ENCODE data around the gene DTX3L. TPM values are rescaled to one million over a fixed set of nuclear protein-coding genes. Genes with fewer than 3 reads are reported as not detected.

The DTX3L gene
- 16.6 and 18.9 TPM in 2 replicates for total RNA-seq (2021)
- Bru-seq, nascent RNA, result percentile 74 among the genes with signal in this experiment
- BruChase-seq, experiment 1, labeled RNA remaining after a 2-hour chase, result percentile 90 among the genes with signal in this experiment
- percentile 94 among the genes with signal in this experiment for BruChase-seq, experiment 2, labeled RNA remaining after a 6-hour chase
- long read RNA-seq, full-length matches to known transcripts, result 12 of 21 reads
- long read RNA-seq, partial matches to known transcripts, result 7 of 21 reads
- long read RNA-seq, other reads (novel, unspliced or antisense), result 2 of 21 reads

GRCh38 chr3:122564155-122564912 is at the start of gene DTX3L, which contains the start of gene PARP9:
DTX3L (plus strand) TSS chr3:122564338; CDS start chr3:122564427, 89 bp downstream.
PARP9 (minus strand) TSS chr3:122564300; CDS start chr3:122559620, 4,680 bp downstream.
- Histone ChIP-seq H3K27me3 (replicated peaks; ENCODE audit: insufficient read depth, low read depth, low read length, poor library complexity) (no peaks in the 10 kb centered on the region), H3K36me3 (ENCODE audit: insufficient read depth, low read length, poor library complexity, severe bottlenecking) (no peaks in the 10 kb centered on the region), H3K4me3 (ENCODE audit: low read depth, low read length, poor library complexity, severe bottlenecking) (peak within 1 kb of the TSS; percentile 63), H3K4me1 (ENCODE audit: insufficient read depth, low read length, poor library complexity, severe bottlenecking) (peaks cover 15% of the 10 kb centered on the region), H3K9me3 (ENCODE audit: low read depth, low read length, poor library complexity, severe bottlenecking) (no peaks in the 10 kb centered on the region), H3K27ac (ENCODE audit: low read depth, low read length, poor library complexity, severe bottlenecking) (peak within 1 kb of the TSS; percentile 83)
- TF ChIP-seq EZH2 (IDR thresholded peaks at IDR 0.05; ENCODE audit: borderline replicate concordance, low read depth, low read length, poor library complexity, severe bottlenecking) (no peak), CTCF (conservative IDR thresholded peaks at IDR 0.05; ENCODE audit: low read depth, low read length) (no peak)
- ChIA-PET POLR2A (ENCODE audit: low non-redundant PET) (no interaction called here), CTCF (no interaction called here)
- DNase-seq (ENCODE audit: low spot score), result peak; percentile 80
- intact Hi-C loops (cut with micrococcal nuclease; ENCODE audit: unreplicated experiment), result loop anchor here (5.0 to 10.0 kb wide), 2 partner anchors 100 to 463 kb away; partner anchors contain the start of gene SEMA5B
- no TSS peak for BruUV-seq (replicated peaks)

GRCh38 chr3:122515020-122515468 is 49.1 kb upstream of the DTX3L start:
- Histone ChIP-seq H3K4me1 (ENCODE audit: insufficient read depth, low read length, poor library complexity, severe bottlenecking) (peaks cover 24% of the 10 kb centered on the region), H3K27me3 (replicated peaks; ENCODE audit: insufficient read depth, low read depth, low read length, poor library complexity) (no peaks in the 10 kb centered on the region), H3K9me3 (ENCODE audit: low read depth, low read length, poor library complexity, severe bottlenecking) (no peaks in the 10 kb centered on the region), H3K4me3 (ENCODE audit: low read depth, low read length, poor library complexity, severe bottlenecking) (peak overlapping the region; percentile 89), H3K27ac (ENCODE audit: low read depth, low read length, poor library complexity, severe bottlenecking) (peak overlapping the region; percentile 96), H3K36me3 (ENCODE audit: insufficient read depth, low read length, poor library complexity, severe bottlenecking) (no peaks in the 10 kb centered on the region)
- intact Hi-C loops (cut with micrococcal nuclease; ENCODE audit: unreplicated experiment), result no loop called here
- ChIA-PET CTCF (no interaction called here), POLR2A (ENCODE audit: low non-redundant PET) (no interaction called here)
- BruUV-seq (replicated peaks), result no TSS peak
- TF ChIP-seq CTCF (conservative IDR thresholded peaks at IDR 0.05; ENCODE audit: low read depth, low read length), result no peak
- no peak for TF ChIP-seq EZH2 (IDR thresholded peaks at IDR 0.05; ENCODE audit: borderline replicate concordance, low read depth, low read length, poor library complexity, severe bottlenecking)
- no peak for DNase-seq (ENCODE audit: low spot score)

- TF ChIP-seq EZH2 (IDR thresholded peaks at IDR 0.05; ENCODE audit: borderline replicate concordance, low read depth, low read length, poor library complexity, severe bottlenecking) (no peak), CTCF (conservative IDR thresholded peaks at IDR 0.05; ENCODE audit: low read depth, low read length) (no peak)
- Histone ChIP-seq H3K4me3 (ENCODE audit: low read depth, low read length, poor library complexity, severe bottlenecking) (no peak overlapping the region), H3K4me1 (ENCODE audit: insufficient read depth, low read length, poor library complexity, severe bottlenecking) (peaks cover 24% of the 10 kb centered on the region), H3K27me3 (replicated peaks; ENCODE audit: insufficient read depth, low read depth, low read length, poor library complexity) (no peaks in the 10 kb centered on the region), H3K9me3 (ENCODE audit: low read depth, low read length, poor library complexity, severe bottlenecking) (no peaks in the 10 kb centered on the region), H3K36me3 (ENCODE audit: insufficient read depth, low read length, poor library complexity, severe bottlenecking) (no peaks in the 10 kb centered on the region), H3K27ac (ENCODE audit: low read depth, low read length, poor library complexity, severe bottlenecking) (no peak overlapping the region)
- BruUV-seq (replicated peaks), result no TSS peak
- ChIA-PET POLR2A (ENCODE audit: low non-redundant PET) (no interaction called here), CTCF (no interaction called here)
- no peak for DNase-seq (ENCODE audit: low spot score)
- intact Hi-C loops (cut with micrococcal nuclease; ENCODE audit: unreplicated experiment), result no loop called here
Measured at GRCh38 chr3:122515870-122516269, 48.3 kb upstream of the DTX3L start.

Data from A673 (cell line).